ENCODE data around the gene LRMDA. TPM values are rescaled to one million over a fixed set of nuclear protein-coding genes. Genes with fewer than 3 reads are reported as not detected.

LRMDA gene
- total and polyA plus RNA-seq, 2 of the 13 experiments (the other 11 are each of a cell fraction or from before 2014, with no cell fraction given), result 13.4 to 22.0 TPM

DNA sequence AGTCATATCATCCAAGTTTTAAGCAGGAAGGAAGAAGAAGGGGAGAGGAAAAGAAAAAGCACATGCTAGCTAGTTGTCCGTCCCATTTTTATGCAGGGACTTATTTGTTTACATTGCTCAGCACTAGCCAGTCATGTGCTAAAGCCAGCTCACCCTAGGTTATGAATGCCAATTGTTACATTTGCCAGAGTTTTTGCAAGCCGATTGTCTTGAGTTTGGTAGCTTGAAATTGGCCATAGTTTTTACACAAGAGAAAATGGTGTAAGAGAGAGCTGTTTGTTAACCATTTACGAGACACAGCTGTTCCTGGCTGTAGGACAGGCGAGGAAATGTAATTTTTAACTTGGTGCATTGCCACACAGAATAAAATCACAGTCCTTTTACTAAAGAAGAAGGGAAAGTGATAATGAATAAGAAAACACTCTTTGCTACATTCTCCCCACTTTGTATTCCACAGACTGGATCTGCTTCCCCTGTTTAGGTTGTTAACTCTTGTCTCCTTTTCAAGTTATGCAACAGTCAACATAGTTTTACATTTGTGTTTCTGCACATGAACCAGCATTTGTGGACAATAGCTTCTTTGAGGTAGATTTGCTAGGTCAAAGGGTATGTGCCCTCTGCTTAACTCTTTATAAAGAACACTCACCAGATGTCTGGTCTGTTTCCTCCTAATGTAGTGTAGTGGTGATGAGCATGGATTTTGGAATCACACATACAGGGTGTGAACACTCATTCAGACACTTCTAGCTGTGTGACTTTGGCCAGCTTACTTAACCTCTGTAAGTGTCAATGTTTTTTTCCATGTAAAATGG is 357.2 kb downstream of the LRMDA start (continued):
- TF ChIP-seq AHDC1 (CRISPR knock-in tag; IDR thresholded peaks at IDR 0.05; ENCODE audit: borderline replicate concordance), result peak; percentile 72
- TF ChIP-seq ZNF282 (IDR thresholded peaks at IDR 0.05; ENCODE audit: partially characterized antibody), result no peak
- no peak for TF ChIP-seq PLRG1 (conservative IDR thresholded peaks at IDR 0.05)
- TF ChIP-seq ZNF75D (CRISPR knock-in tag; IDR thresholded peaks at IDR 0.05; ENCODE audit: borderline replicate concordance), result no peak
- no peak for TF ChIP-seq TRIM24 (CRISPR knock-in tag; IDR thresholded peaks at IDR 0.05)
- TF ChIP-seq SYNCRIP (IDR thresholded peaks at IDR 0.05; ENCODE audit: insufficient read depth, low read depth, low read length), result no peak
- TF ChIP-seq ZNF251 (CRISPR knock-in tag; IDR thresholded peaks at IDR 0.05), result no peak
- no peak for TF ChIP-seq USF2 (IDR thresholded peaks at IDR 0.05; ENCODE audit: low read depth, low read length)
- no peak for TF ChIP-seq USF2 (CRISPR knock-in tag; IDR thresholded peaks at IDR 0.05; ENCODE audit: borderline replicate concordance)
- TF ChIP-seq, protein P1, sequence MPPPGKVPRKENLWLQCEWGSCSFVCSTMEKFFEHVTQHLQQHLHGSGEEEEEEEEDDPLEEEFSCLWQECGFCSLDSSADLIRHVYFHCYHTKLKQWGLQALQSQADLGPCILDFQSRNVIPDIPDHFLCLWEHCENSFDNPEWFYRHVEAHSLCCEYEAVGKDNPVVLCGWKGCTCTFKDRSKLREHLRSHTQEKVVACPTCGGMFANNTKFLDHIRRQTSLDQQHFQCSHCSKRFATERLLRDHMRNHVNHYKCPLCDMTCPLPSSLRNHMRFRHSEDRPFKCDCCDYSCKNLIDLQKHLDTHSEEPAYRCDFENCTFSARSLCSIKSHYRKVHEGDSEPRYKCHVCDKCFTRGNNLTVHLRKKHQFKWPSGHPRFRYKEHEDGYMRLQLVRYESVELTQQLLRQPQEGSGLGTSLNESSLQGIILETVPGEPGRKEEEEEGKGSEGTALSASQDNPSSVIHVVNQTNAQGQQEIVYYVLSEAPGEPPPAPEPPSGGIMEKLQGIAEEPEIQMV (CRISPR knock-in tag; IDR thresholded peaks at IDR 0.05; ENCODE audit: low read depth), result no peak
- peak; percentile 24; the same call in 1 of the 2 replicates for TF ChIP-seq NKX3-1 (CRISPR knock-in tag; IDR thresholded peaks at IDR 0.05)
- TF ChIP-seq MIER3 (CRISPR knock-in tag; IDR thresholded peaks at IDR 0.05; ENCODE audit: borderline replicate concordance), result peak; percentile 88; the same call in 1 of the 2 replicates
- peak; percentile 47 for TF ChIP-seq YEATS4 (CRISPR knock-in tag; IDR thresholded peaks at IDR 0.05; ENCODE audit: borderline replicate concordance)
- TF ChIP-seq FOXK1 (CRISPR knock-in tag; IDR thresholded peaks at IDR 0.05; ENCODE audit: borderline replicate concordance, low read depth), result peak; percentile 92
- TF ChIP-seq MED1 (CRISPR knock-in tag; IDR thresholded peaks at IDR 0.05), result peak; percentile 94
- no peak for TF ChIP-seq ZNF383 (CRISPR knock-in tag; IDR thresholded peaks at IDR 0.05; ENCODE audit: borderline replicate concordance)
- TF ChIP-seq, protein P2, sequence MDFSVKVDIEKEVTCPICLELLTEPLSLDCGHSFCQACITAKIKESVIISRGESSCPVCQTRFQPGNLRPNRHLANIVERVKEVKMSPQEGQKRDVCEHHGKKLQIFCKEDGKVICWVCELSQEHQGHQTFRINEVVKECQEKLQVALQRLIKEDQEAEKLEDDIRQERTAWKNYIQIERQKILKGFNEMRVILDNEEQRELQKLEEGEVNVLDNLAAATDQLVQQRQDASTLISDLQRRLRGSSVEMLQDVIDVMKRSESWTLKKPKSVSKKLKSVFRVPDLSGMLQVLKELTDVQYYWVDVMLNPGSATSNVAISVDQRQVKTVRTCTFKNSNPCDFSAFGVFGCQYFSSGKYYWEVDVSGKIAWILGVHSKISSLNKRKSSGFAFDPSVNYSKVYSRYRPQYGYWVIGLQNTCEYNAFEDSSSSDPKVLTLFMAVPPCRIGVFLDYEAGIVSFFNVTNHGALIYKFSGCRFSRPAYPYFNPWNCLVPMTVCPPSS (IDR thresholded peaks at IDR 0.05), result no peak

Data from HepG2 (cell line).